Urinary bladder (tissue), 4 donors: ENCODE measurements around the gene TRAP1. TPM values are rescaled to one million over a fixed set of nuclear protein-coding genes. Genes with fewer than 3 reads are reported as not detected.

Source experiments
- DNase-seq: peaks from one replicate; pipeline ENCODE4 v3.0.0-alpha.2; 2015; ENCODE audit errors: extremely low spot score
- H3K27ac ChIP-seq: one replicate; pipeline ENCODE4 v1.5.1; 2013; ENCODE audit warnings: low read depth, mild to moderate bottlenecking, moderate library complexity
- H3K36me3 ChIP-seq: one replicate; pipeline ENCODE4 v1.6.1; 2013; ENCODE audit warnings: mild to moderate bottlenecking, moderate library complexity; ENCODE audit not compliant: insufficient read depth
- H3K4me1 ChIP-seq: one replicate; pipeline ENCODE4 v1.6.1; 2013; ENCODE audit warnings: mild to moderate bottlenecking, moderate library complexity; ENCODE audit not compliant: insufficient read depth
- H3K4me3 ChIP-seq: one replicate; pipeline ENCODE4 v1.5.1; 2013; ENCODE audit warnings: low read depth, low read length
- WGBS: extraction: QIAGEN DNeasy Blood & Tissue Kit; methylation state at CpG from one replicate; pipeline ENCODE4 v1.1.7; 2013; 5-methylcytosine and 5-hydroxymethylcytosine counted together
- polyA plus RNA-seq: library from polyadenylated mRNA; stranded (reverse); fragments of 200-250 nt; gene quantifications from one replicate; pipeline ENCODE4 v1.2.3, GENCODE V29; 2013
- total RNA-seq: library from RNA; depleted of rRNA; stranded (reverse); fragments of >200 nt; gene quantifications from one replicate; pipeline ENCODE4 v1.2.3, GENCODE V29; 2014
- donor health status: healthy with polysubstance abuse.
- donor health status: healthy.

TRAP1 gene
- total RNA-seq (43.1 TPM), polyA plus RNA-seq (64.1 TPM)

GRCh38 chr16:3717235-3718018 is at the start of gene TRAP1:
TSS of gene TRAP1 (minus strand) at chr16:3717524. CDS start at chr16:3717508, 16 bp downstream.
- under 1% methylated on average over 95 of the region's 95 CpGs for WGBS
- Histone ChIP-seq H3K36me3 (no peaks in the 10 kb centered on the region), H3K27ac (peak within 1 kb of the TSS; percentile 84), H3K4me1 (no peaks in the 10 kb centered on the region), H3K4me3 (peak within 1 kb of the TSS; percentile 93)
- DNase-seq = peak; percentile 40

DNA sequence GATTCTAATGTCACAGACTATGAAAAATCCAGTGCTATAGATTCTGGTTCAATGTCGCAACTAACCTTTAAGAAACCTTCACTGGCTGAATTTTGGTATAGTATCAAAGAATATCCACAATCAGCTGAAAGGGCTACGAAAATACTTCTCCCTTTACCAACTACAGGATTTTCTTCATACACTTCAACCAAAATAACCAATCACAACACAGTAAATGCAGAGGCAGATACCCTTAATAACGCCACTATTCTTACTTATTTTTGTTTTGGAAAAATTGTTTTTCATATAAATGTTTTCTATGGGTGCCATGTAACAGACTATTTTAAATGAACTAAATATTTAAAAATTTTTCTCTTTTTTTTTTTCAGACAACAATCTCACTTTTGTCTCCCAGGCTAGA is 48.9 kb upstream of the TRAP1 start:
- WGBS = 96% methylated on average over 3 of the region's 3 CpGs
- Histone ChIP-seq H3K36me3 (peaks cover 8% of the 10 kb centered on the region), H3K4me3 (no peak overlapping the region), H3K27ac (no peak overlapping the region), H3K4me1 (no peaks in the 10 kb centered on the region)
- DNase-seq = no peak

GRCh38 chr16:3764409-3764808 is 47.1 kb upstream of the TRAP1 start:
- DNase-seq = no peak
- Histone ChIP-seq H3K27ac (no peak overlapping the region), H3K4me1 (no peaks in the 10 kb centered on the region), H3K4me3 (no peak overlapping the region), H3K36me3 (peaks cover 6% of the 10 kb centered on the region)
- WGBS = 96% methylated on average over 3 of the region's 3 CpGs

DNA sequence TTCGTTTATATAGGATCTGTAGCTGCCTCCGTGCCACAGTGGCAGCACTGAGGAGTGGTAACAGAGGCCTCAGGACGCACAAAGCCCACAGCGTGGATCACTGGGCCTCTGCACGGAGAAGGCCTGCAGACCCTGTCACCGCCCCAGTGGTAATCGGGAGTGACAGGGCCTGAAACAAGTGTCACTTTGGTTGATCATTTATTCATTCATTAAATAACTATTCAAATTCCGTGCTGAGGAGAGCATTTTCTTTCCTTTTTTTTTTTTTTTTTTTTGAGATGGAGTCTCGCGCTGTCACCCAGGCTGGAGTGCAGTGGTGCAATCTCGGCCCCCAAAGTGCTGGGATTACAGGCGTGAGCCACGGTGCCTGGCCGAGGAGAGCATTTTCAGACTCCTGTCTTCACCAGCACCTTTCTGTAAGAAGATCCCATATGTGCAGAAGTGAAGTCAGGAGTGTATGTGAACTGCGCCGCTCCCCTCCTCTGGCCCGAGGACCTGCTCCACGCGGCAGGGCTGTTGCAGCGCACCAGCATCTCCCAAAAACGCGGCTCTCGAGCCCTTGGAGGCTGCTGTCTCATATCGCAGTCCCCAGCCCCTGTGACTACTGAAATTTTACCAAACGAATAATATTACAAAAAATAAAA is 44.9 kb upstream of the TRAP1 start:
- H3K4me3 ChIP-seq = no peak overlapping the region
- no peak for DNase-seq
- no peaks in the 10 kb centered on the region for H3K4me1 ChIP-seq
- no peak overlapping the region for H3K27ac ChIP-seq
- H3K36me3 ChIP-seq = peaks cover 3% of the 10 kb centered on the region
- WGBS = 85% methylated on average over 25 of the region's 25 CpGs

GRCh38 chr16:3761375-3762106 is 44.2 kb upstream of the TRAP1 start:
- no peaks in the 10 kb centered on the region for H3K36me3 ChIP-seq

DNA sequence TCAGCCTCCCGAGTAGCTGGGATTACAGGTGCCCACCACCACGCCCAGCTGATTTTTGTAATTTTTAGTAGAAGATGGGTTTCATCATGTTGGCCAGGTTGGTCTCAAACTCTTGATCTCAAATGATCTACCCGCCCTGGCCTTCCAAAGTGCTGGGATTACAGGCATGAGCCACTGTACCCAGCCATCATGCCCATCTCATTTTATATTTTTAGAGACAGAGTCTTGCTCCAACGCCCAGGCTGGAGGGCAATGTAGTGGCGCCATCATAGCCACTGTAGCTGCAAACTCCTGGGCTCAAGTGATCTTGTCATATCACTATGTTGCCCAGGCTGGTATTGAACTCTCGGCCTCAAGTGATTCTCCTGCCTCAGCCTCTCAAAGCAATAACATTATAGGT is 43.2 kb upstream of the TRAP1 start:
- H3K4me1 ChIP-seq = no peaks in the 10 kb centered on the region
- no peaks in the 10 kb centered on the region for H3K36me3 ChIP-seq
- no peak overlapping the region for H3K27ac ChIP-seq
- no peak overlapping the region for H3K4me3 ChIP-seq
- 97% methylated on average over 6 of the region's 6 CpGs for WGBS
- DNase-seq = no peak

More at GRCh38 chr16:3761375-3762106, 44.2 kb upstream of the TRAP1 start:
- no peaks in the 10 kb centered on the region for H3K4me1 ChIP-seq
- no peak for DNase-seq
- H3K27ac ChIP-seq = no peak overlapping the region
- H3K4me3 ChIP-seq = no peak overlapping the region
- WGBS = 83% methylated on average over 14 of the region's 14 CpGs

DNA sequence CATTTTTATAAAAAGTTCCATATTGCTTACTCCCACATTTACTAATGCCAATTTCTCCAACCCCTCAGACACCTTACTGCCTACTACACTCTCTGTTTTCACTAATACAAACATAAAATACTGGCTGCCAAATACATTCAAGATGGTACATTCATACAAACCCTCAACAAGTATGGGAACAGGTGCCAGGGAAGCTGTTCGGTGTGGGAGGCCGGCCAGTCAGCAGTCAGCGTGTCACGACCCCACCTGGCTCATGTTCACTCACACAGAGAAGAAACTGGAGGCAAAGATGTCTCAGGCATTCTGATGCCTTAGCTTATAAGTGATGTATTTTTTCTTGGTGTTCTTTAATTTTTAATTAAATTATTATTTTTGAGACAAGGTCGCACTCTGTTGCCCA is 42.4 kb upstream of the TRAP1 start:
- Histone ChIP-seq H3K27ac (no peak overlapping the region), H3K4me1 (no peaks in the 10 kb centered on the region), H3K36me3 (peaks cover 2% of the 10 kb centered on the region), H3K4me3 (no peak overlapping the region)
- 78% methylated on average over 5 of the region's 5 CpGs for WGBS
- DNase-seq = no peak

GRCh38 chr16:3756113-3756512 is 38.8 kb upstream of the TRAP1 start:
- 85% methylated on average over 9 of the region's 9 CpGs for WGBS
- Histone ChIP-seq H3K4me1 (no peaks in the 10 kb centered on the region), H3K4me3 (no peak overlapping the region), H3K36me3 (peaks cover 5% of the 10 kb centered on the region), H3K27ac (no peak overlapping the region)
- DNase-seq = no peak

GRCh38 chr16:3755249-3755648 is 37.9 kb upstream of the TRAP1 start:
- DNase-seq = no peak
- H3K4me3 ChIP-seq = no peak overlapping the region
- WGBS = 91% methylated on average over 4 of the region's 4 CpGs
- no peaks in the 10 kb centered on the region for H3K4me1 ChIP-seq
- peaks cover 5% of the 10 kb centered on the region for H3K36me3 ChIP-seq
- H3K27ac ChIP-seq = no peak overlapping the region

GRCh38 chr16:3754772-3755171 is 37.4 kb upstream of the TRAP1 start:
- Histone ChIP-seq H3K36me3 (peaks cover 5% of the 10 kb centered on the region), H3K4me3 (no peak overlapping the region), H3K27ac (no peak overlapping the region), H3K4me1 (no peaks in the 10 kb centered on the region)
- no peak for DNase-seq
- 87% methylated on average over 5 of the region's 5 CpGs for WGBS

DNA sequence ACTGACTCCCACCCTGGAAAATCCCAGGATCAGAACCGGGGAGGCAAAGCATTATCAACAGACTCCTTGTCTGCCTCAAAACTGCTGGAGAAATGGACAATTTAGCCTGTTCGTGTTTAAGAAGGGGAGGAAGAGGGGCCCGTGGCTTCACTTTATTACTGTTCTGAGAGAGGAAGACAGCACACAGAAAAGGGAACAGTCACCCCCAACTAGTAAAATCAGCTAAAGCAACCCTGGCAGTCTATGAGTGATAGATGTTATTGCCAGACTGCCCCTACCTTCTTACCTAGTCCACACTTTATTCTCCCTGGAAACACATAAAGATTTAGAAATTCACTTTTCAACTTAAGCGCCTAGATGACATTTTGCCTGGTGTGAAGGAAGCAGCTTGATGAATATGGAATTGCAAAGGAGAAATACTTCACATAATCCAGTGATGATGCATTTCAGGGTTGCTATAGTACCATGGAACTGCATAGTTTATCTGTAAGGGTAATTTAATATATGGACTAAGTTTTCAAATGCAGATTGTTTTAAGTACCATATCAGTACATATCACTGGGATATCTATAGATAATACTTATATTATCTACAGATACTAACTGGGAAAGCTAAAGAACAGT is 36.9 kb upstream of the TRAP1 start:
- H3K4me1 ChIP-seq = no peaks in the 10 kb centered on the region
- no peak for DNase-seq
- no peak overlapping the region for H3K27ac ChIP-seq
- H3K36me3 ChIP-seq = peaks cover 5% of the 10 kb centered on the region
- 77% methylated on average over 4 of the region's 4 CpGs for WGBS
- no peak overlapping the region for H3K4me3 ChIP-seq

DNA sequence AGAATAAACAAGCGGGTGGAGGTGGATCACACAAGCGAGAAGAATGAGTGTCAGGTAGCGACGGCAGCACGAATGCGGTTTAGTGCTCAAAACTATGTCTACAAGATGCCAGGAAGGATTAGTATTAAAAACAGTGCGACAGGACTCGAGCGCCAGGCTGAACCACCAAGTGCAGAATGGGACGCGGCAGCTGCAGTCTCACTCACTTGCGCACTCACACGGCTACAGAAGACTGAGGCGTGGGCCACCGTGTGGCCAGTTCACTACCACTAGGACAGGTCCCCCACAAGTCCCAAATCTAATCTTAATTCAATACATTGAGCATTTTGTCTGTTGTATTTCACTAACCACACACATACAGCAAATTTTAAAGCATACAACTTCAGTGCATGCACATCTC is 35.7 kb upstream of the TRAP1 start:
- no peak overlapping the region for H3K27ac ChIP-seq
- peaks cover 5% of the 10 kb centered on the region for H3K36me3 ChIP-seq
- 87% methylated on average over 15 of the region's 15 CpGs for WGBS
- DNase-seq = no peak
- H3K4me1 ChIP-seq = no peaks in the 10 kb centered on the region
- no peak overlapping the region for H3K4me3 ChIP-seq

- Histone ChIP-seq H3K4me3 (no peak overlapping the region), H3K4me1 (no peaks in the 10 kb centered on the region), H3K27ac (no peak overlapping the region), H3K36me3 (peaks cover 5% of the 10 kb centered on the region)
- 92% methylated on average over 8 of the region's 8 CpGs for whole genome bisulfite sequencing
- no peak for DNase-seq
Measured at GRCh38 chr16:3751878-3752277, 34.6 kb upstream of the TRAP1 start.
